ENCODE measurements around the gene MOSMO. TPM values are rescaled to one million over a fixed set of nuclear protein-coding genes. Genes with fewer than 3 reads are reported as not detected.
A peak's percentile ranks its signal among the peaks of the same experiment; 100 is the strongest.
"Not testable (repeated sequence)": the region's sequence is repeated elsewhere in the genome, so short reads cannot be mapped to it uniquely, and the experiment has no call there.

Gene MOSMO
- total RNA-seq, 1 experiment from 2014 or later, result 27.6 TPM

DNA sequence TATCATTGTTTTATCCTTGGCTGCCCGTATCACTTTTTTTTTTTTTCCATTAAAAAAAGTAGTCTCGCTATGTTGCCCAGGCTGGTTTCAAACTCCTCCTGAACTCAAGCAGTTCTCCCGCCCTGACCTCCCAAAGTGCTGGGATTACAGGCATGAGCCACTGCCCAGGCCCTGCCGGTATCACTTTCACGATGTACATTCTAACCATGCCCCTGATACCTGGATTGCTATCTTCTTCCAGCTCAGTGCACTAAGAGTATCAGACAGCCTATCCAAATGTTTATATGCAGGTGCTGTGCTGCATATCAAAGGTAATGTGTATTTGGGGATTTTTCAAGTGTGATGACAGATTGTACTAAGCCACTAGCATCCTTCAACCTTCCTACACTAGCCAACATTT is 14.2 kb downstream of the MOSMO start (continued):
- TF ChIP-seq ZFX (IDR thresholded peaks at IDR 0.05) (no peak), EZH2 (IDR thresholded peaks at IDR 0.05) (no peak)

DNA sequence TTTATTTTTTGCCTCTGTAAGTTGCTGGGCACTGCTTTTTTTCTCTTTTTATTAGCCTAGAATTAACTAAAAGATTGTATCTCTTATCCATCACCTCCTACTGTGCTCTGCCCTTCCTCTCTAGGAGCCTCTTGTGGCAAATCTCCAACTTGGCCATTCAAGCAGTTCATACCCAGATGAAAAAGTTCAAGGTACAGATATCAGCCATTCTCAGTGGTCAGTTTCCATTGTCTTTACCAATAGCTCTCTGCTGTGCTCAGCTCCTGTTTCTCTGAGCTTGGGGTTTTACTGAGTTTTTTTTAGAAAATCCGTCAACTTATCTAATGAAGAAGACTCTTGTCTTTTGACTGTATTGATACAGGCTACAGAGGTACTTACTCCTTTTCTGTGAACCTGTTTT is 15.6 kb downstream of the MOSMO start:
- H3K9me2 ChIP-seq (ENCODE audit: insufficient read depth), result no peaks in the 10 kb centered on the region
- peak overlapping the region; percentile 56 for H3K4me2 ChIP-seq (ENCODE audit: low read length)
- no peaks in the 10 kb centered on the region for H3K36me3 ChIP-seq (ENCODE audit: control insufficient read depth in 1 of 2, insufficient read depth in 2 of 2, low read length in 2 of 2)
- ATAC-seq (no peak), DNase-seq (ENCODE audit: low read depth, low spot score) (no peak)
- H3K4me1 ChIP-seq (ENCODE audit: control insufficient read depth in 1 of 2, insufficient read depth in 2 of 2, low read length in 2 of 2), result peaks cover 82 to 94% of the 10 kb centered on the region in 2 experiments
- peaks cover 92% of the 10 kb centered on the region for H3K79me2 ChIP-seq (ENCODE audit: insufficient read depth, low read length)
- RAD21 ChIA-PET (ENCODE audit: low non-redundant PET in 1 of 2, low total read pairs in 2 of 2, uncharacterized antibody in 2 of 2, unreplicated experiment in 2 of 2), result no interaction called here
- no peaks in the 10 kb centered on the region for H4K20me1 ChIP-seq (ENCODE audit: insufficient read depth)
- no peak overlapping the region for H3K4me3 ChIP-seq (replicated peaks in 1 of 2; ENCODE audit: low read depth in 1 of 2, low read length in 2 of 2)
- peak overlapping the region; percentile 12 for H3K9ac ChIP-seq (ENCODE audit: low read length)
- H3K9me3 ChIP-seq (ENCODE audit: control insufficient read depth in 1 of 2, insufficient read depth in 1 of 2, low read depth in 1 of 2, low read length in 2 of 2), result no peaks in the 10 kb centered on the region
- no TSS peak for BruUV-seq (replicated peaks)
- no peak overlapping the region for H2AFZ ChIP-seq (ENCODE audit: low read depth, low read length, poor library complexity, severe bottlenecking)
- POLR2A ChIA-PET, result interaction anchor here (0.7 kb wide), 1 partner anchor 13 kb away, joined by 3 read pairs; no protein-coding TSS in a partner anchor
- H3K27ac ChIP-seq (ENCODE audit: low read depth, low read length), result peak overlapping the region; percentile 33; the same call in 1 of the 2 replicates
- intact Hi-C loops (cut with micrococcal nuclease), result no loop called here
- H3K27me3 ChIP-seq (ENCODE audit: insufficient read depth, low read length), result no peaks in the 10 kb centered on the region
- CTCF ChIA-PET, result no interaction called here
- no peak for TF ChIP-seq ZFX (IDR thresholded peaks at IDR 0.05)
- TF ChIP-seq, protein P1, sequence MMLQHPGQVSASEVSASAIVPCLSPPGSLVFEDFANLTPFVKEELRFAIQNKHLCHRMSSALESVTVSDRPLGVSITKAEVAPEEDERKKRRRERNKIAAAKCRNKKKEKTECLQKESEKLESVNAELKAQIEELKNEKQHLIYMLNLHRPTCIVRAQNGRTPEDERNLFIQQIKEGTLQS (IDR thresholded peaks at IDR 0.05), result no peak
- no peak for TF ChIP-seq ZNF274 (IDR thresholded peaks at IDR 0.05; ENCODE audit: low read depth, low read length)
- no peak for TF ChIP-seq SIN3A (IDR thresholded peaks at IDR 0.05; ENCODE audit: low read depth)
- TF ChIP-seq POLR2A (IDR thresholded peaks at IDR 0.05; ENCODE audit: borderline replicate concordance, extremely low read depth, insufficient read depth, insufficient read length), result no peak
- TF ChIP-seq, protein P2, sequence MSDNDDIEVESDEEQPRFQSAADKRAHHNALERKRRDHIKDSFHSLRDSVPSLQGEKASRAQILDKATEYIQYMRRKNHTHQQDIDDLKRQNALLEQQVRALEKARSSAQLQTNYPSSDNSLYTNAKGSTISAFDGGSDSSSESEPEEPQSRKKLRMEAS (IDR thresholded peaks at IDR 0.05), result no peak

DNA sequence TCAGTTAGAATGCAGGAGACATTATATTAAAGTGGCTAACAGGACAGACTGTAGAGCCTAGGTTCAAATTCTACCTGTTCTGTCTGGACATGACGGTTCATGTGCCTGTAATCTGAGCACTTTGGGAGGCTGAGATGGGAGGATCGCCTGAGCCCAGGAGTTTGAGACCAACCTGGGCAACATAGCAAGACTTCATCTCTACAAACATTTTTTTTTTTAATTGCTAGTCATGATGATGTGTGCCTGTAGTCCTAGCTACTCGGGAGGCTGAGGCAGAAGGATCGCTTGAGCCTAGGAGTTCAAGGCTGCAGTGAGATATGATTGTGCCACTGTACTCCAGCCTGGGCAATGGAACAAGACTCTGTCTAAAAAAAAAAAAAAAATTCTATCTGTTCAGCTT is 16.9 kb downstream of the MOSMO start:
- H3K27me3 ChIP-seq (ENCODE audit: insufficient read depth, low read length); intact Hi-C loops (cut with micrococcal nuclease); ATAC-seq; BruUV-seq (replicated peaks); H3K36me3 ChIP-seq (ENCODE audit: control insufficient read depth in 1 of 2, insufficient read depth in 2 of 2, low read length in 2 of 2); H3K9me3 ChIP-seq (ENCODE audit: control insufficient read depth in 1 of 2, insufficient read depth in 1 of 2, low read depth in 1 of 2, low read length in 2 of 2); RAD21 ChIA-PET (ENCODE audit: low non-redundant PET in 1 of 2, low total read pairs in 2 of 2, uncharacterized antibody in 2 of 2, unreplicated experiment in 2 of 2); H3K4me3 ChIP-seq (replicated peaks in 1 of 2; ENCODE audit: low read depth in 1 of 2, low read length in 2 of 2); H3K9ac ChIP-seq (ENCODE audit: low read length); H3K9me2 ChIP-seq (ENCODE audit: insufficient read depth); H2AFZ ChIP-seq (ENCODE audit: low read depth, low read length, poor library complexity, severe bottlenecking); DNase-seq (ENCODE audit: low read depth, low spot score); H4K20me1 ChIP-seq (ENCODE audit: insufficient read depth): not testable (repeated sequence)
- peak overlapping the region; percentile 55 for H3K4me2 ChIP-seq (ENCODE audit: low read length)
- peaks cover 92% of the 10 kb centered on the region for H3K79me2 ChIP-seq (ENCODE audit: insufficient read depth, low read length)
- POLR2A ChIA-PET, result interaction anchor here (1.8 kb wide), 1 partner anchor 13 kb away, joined by 4 read pairs; no protein-coding TSS in a partner anchor
- H3K27ac ChIP-seq (ENCODE audit: low read depth, low read length), result peak overlapping the region; percentile 92
- CTCF ChIA-PET, result interaction anchor here (0.6 kb wide), 1 partner anchor 385 kb away, joined by 3 read pairs; no protein-coding TSS in a partner anchor
- peaks cover 85 to 94% of the 10 kb centered on the region in 2 experiments for H3K4me1 ChIP-seq (ENCODE audit: control insufficient read depth in 1 of 2, insufficient read depth in 2 of 2, low read length in 2 of 2)
